Suprapubic skin (tissue), 4 donors: Measurements from ENCODE around the gene ATOH8. TPM values are rescaled to one million over a fixed set of nuclear protein-coding genes. Genes with fewer than 3 reads are reported as not detected.
A peak's percentile ranks its signal among the peaks of the same experiment; 100 is the strongest.

Source experiments
- DNase-seq, 2 donors: peaks; one replicate each; pipeline ENCODE4 v3.0.0-alpha.2; 2019; ENCODE audit warnings: low spot score in 2 of 2
- H3K27ac ChIP-seq: fragments of 200-600 bp; sonication (generic); one replicate; pipeline ENCODE4 v1.5.1; 2019
- H3K27me3 ChIP-seq: fragments of 200-600 bp; sonication (generic); one replicate; pipeline ENCODE4 v1.5.1; 2019
- H3K36me3 ChIP-seq: fragments of 200-600 bp; sonication (generic); one replicate; pipeline ENCODE4 v1.5.1; 2019
- H3K4me1 ChIP-seq: fragments of 200-600 bp; sonication (generic); one replicate; pipeline ENCODE4 v1.5.1; 2019
- H3K4me3 ChIP-seq: fragments of 200-600 bp; sonication (generic); one replicate; pipeline ENCODE4 v1.5.1; 2019; ENCODE audit warnings: mild to moderate bottlenecking
- H3K9me3 ChIP-seq: fragments of 200-600 bp; sonication (generic); one replicate; pipeline ENCODE4 v1.5.1; 2019
- CTCF ChIP-seq, 2 donors: fragments of 200-600 bp in 1 of 2; fragments of 450-650 bp in 1 of 2; sonication (generic) in 1 of 2; IDR thresholded peaks; one replicate each; pipeline ENCODE4 v1.5.1; 2016 to 2019; ENCODE audit warnings: antibody characterized with exemption in 2 of 2, mild to moderate bottlenecking in 1 of 2, moderate library complexity in 1 of 2
- EP300 ChIP-seq: sonication (generic); formaldehyde crosslinking; IDR thresholded peaks from one replicate; pipeline ENCODE4 v1.6.1; 2017; ENCODE audit warnings: antibody characterized with exemption
- POLR2A ChIP-seq, 2 donors: fragments of 450-650 bp; IDR thresholded peaks; one replicate each; pipeline ENCODE4 v1.6.1; 2017; ENCODE audit warnings: antibody characterized with exemption in 2 of 2, mild to moderate bottlenecking in 2 of 2, moderate library complexity in 2 of 2
- POLR2AphosphoS5 ChIP-seq, 3 donors: sonication (generic); formaldehyde crosslinking; IDR thresholded peaks; one replicate each; pipeline ENCODE4 v1.6.1; 2017; ENCODE audit warnings: antibody characterized with exemption in 3 of 3
- WGBS: methylation state at CpG from one replicate; pipeline ENCODE4 v1.1.5; 2018; 5-methylcytosine and 5-hydroxymethylcytosine counted together
- total RNA-seq, 4 donors: library from RNA; depleted of rRNA; stranded (reverse); fragments of >200 nt; gene quantifications; one replicate each; pipeline ENCODE4 v1.1.0, GENCODE V29; 2016

The ATOH8 gene
- total RNA-seq, 4 donors from 2014 or later = 9.7 to 30.3 (median 27.3) TPM

- peak in 1 of 2 donors; percentile 52 for DNase-seq
- peaks cover 14% of the 10 kb centered on the region for H3K4me1 ChIP-seq
- H3K36me3 ChIP-seq = no peaks in the 10 kb centered on the region
- H3K27me3 ChIP-seq = peaks cover 2% of the 10 kb centered on the region
- no peaks in the 10 kb centered on the region for H3K9me3 ChIP-seq
- H3K4me3 ChIP-seq = no peak overlapping the region
- WGBS = 72% methylated on average over 10 of the region's 10 CpGs
- H3K27ac ChIP-seq = no peak overlapping the region
- TF ChIP-seq POLR2A (IDR thresholded peaks at IDR 0.05) (no peak), CTCF (IDR thresholded peaks at IDR 0.05) (no peak), EP300 (no peak), POLR2AphosphoS5 (IDR thresholded peaks at IDR 0.05) (no peak)
These were observed 61.2 kb downstream of the ATOH8 start for GRCh38 chr2:85814802-85815550.

GRCh38 chr2:85819811-85820510 is 66.2 kb downstream of the ATOH8 start:
- H3K27me3 ChIP-seq = peaks cover 4% of the 10 kb centered on the region
- no peaks in the 10 kb centered on the region for H3K9me3 ChIP-seq
- no peak for TF ChIP-seq CTCF (IDR thresholded peaks at IDR 0.05)
- no peak for TF ChIP-seq POLR2AphosphoS5 (IDR thresholded peaks at IDR 0.05)
- TF ChIP-seq POLR2A (IDR thresholded peaks at IDR 0.05) = no peak
- TF ChIP-seq EP300 = no peak
- H3K4me1 ChIP-seq = no peaks in the 10 kb centered on the region
- no peak overlapping the region for H3K4me3 ChIP-seq
- H3K36me3 ChIP-seq = no peaks in the 10 kb centered on the region
- WGBS = 72% methylated on average over 6 of the region's 6 CpGs
- DNase-seq = no peak
- H3K27ac ChIP-seq = no peak overlapping the region

- Histone ChIP-seq H3K36me3 (no peaks in the 10 kb centered on the region), H3K27ac (no peak overlapping the region), H3K27me3 (peaks cover 4% of the 10 kb centered on the region), H3K9me3 (no peaks in the 10 kb centered on the region), H3K4me1 (peaks cover 3% of the 10 kb centered on the region), H3K4me3 (no peak overlapping the region)
- WGBS = 80% methylated on average over 5 of the region's 5 CpGs
- DNase-seq = no peak
- TF ChIP-seq POLR2A (IDR thresholded peaks at IDR 0.05) (no peak), POLR2AphosphoS5 (IDR thresholded peaks at IDR 0.05) (no peak), CTCF (IDR thresholded peaks at IDR 0.05) (no peak), EP300 (no peak)
These were observed 69.0 kb downstream of the ATOH8 start for GRCh38 chr2:85822766-85823165.

- H3K4me3 ChIP-seq = no peak overlapping the region
- no peaks in the 10 kb centered on the region for H3K36me3 ChIP-seq
- 50% methylated on average over 2 of the region's 2 CpGs for WGBS
- peaks cover 4% of the 10 kb centered on the region for H3K27me3 ChIP-seq
- no peaks in the 10 kb centered on the region for H3K9me3 ChIP-seq
- TF ChIP-seq EP300 (no peak), POLR2A (IDR thresholded peaks at IDR 0.05) (no peak), POLR2AphosphoS5 (IDR thresholded peaks at IDR 0.05) (no peak), CTCF (IDR thresholded peaks at IDR 0.05) (no peak)
- peaks cover 5% of the 10 kb centered on the region for H3K4me1 ChIP-seq
- DNase-seq = no peak
- no peak overlapping the region for H3K27ac ChIP-seq
These were observed 70.2 kb downstream of the ATOH8 start for GRCh38 chr2:85823951-85824350.
